DOHH2 (cell line): Measurements from ENCODE around the gene CTIF.

Experiments used
- EZH2phosphoT487 ChIP-seq: fragments of 200-600 bp; sonication (generic); IDR thresholded peaks from 2 replicates; pipeline ENCODE4 v1.6.1; 2017; ENCODE audit warnings: borderline replicate concordance, mild to moderate bottlenecking, antibody characterized with exemption, low read length, moderate library complexity, mixed read lengths
- TF ChIP-seq, protein P1 (sequence below): fragments of 200-600 bp; sonication (generic); IDR thresholded peaks from one replicate; pipeline ENCODE4 v1.5.1; 2014; ENCODE audit warnings: antibody characterized with exemption, mild to moderate bottlenecking, low read depth, low read length; ENCODE audit not compliant: poor library complexity, severe bottlenecking

GRCh38 chr18:48809365-48809764 lies 270.5 kb downstream of the CTIF start:
- TF ChIP-seq, protein P1, sequence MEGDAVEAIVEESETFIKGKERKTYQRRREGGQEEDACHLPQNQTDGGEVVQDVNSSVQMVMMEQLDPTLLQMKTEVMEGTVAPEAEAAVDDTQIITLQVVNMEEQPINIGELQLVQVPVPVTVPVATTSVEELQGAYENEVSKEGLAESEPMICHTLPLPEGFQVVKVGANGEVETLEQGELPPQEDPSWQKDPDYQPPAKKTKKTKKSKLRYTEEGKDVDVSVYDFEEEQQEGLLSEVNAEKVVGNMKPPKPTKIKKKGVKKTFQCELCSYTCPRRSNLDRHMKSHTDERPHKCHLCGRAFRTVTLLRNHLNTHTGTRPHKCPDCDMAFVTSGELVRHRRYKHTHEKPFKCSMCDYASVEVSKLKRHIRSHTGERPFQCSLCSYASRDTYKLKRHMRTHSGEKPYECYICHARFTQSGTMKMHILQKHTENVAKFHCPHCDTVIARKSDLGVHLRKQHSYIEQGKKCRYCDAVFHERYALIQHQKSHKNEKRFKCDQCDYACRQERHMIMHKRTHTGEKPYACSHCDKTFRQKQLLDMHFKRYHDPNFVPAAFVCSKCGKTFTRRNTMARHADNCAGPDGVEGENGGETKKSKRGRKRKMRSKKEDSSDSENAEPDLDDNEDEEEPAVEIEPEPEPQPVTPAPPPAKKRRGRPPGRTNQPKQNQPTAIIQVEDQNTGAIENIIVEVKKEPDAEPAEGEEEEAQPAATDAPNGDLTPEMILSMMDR = no peak
- TF ChIP-seq EZH2phosphoT487 = no peak
